DND-41 (cell line): ENCODE results near the gene C10orf143.

ENCODE experiments used
- EZH2 ChIP-seq: IDR thresholded peaks from 3 replicates; pipeline ENCODE4 v1.6.1; 2012; ENCODE audit warnings: borderline replicate concordance, low read depth, mild to moderate bottlenecking, moderate library complexity, low read length, inconsistent platforms; ENCODE audit not compliant: severe bottlenecking
- TF ChIP-seq, protein P1 (sequence below): IDR thresholded peaks from 2 replicates; pipeline ENCODE4 v1.5.1; 2012; ENCODE audit warnings: borderline replicate concordance, low read length, moderate library complexity, mild to moderate bottlenecking; ENCODE audit not compliant: poor library complexity, severe bottlenecking; ENCODE audit errors: extremely low read depth

GRCh38 chr10:130041451-130042371 lies 68.9 kb downstream of the C10orf143 start:
- TF ChIP-seq, protein P1, sequence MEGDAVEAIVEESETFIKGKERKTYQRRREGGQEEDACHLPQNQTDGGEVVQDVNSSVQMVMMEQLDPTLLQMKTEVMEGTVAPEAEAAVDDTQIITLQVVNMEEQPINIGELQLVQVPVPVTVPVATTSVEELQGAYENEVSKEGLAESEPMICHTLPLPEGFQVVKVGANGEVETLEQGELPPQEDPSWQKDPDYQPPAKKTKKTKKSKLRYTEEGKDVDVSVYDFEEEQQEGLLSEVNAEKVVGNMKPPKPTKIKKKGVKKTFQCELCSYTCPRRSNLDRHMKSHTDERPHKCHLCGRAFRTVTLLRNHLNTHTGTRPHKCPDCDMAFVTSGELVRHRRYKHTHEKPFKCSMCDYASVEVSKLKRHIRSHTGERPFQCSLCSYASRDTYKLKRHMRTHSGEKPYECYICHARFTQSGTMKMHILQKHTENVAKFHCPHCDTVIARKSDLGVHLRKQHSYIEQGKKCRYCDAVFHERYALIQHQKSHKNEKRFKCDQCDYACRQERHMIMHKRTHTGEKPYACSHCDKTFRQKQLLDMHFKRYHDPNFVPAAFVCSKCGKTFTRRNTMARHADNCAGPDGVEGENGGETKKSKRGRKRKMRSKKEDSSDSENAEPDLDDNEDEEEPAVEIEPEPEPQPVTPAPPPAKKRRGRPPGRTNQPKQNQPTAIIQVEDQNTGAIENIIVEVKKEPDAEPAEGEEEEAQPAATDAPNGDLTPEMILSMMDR, result no peak
- no peak for TF ChIP-seq EZH2
